Endothelial cell of umbilical vein (primary cell): ENCODE data around the gene CCDC177. TPM values are rescaled to one million over a fixed set of nuclear protein-coding genes. Genes with fewer than 3 reads are reported as not detected.

Experiments used
- BruUV-seq: library from RNA; stranded (reverse); fragments of 400-500 nt; replicated peaks from 2 replicates; lab custom pipeline; 2021; lab: Mats Ljungman, UMichigan
- CTCF ChIA-PET: fragments of 300-600, 350-600 bp; sonication (Branson Sonifier 250); formaldehyde crosslinking; loops from one replicate; lab custom pipeline; 2021; ENCODE audit warnings: antibody characterized with exemption, inconsistent platforms; lab: Charles Lee
- POLR2A ChIA-PET: fragments of 300-600, 350-600 bp; sonication (Branson Sonifier 250); formaldehyde crosslinking; loops from one replicate; lab custom pipeline; 2021; ENCODE audit warnings: antibody characterized with exemption, inconsistent platforms; lab: Charles Lee
- DNase-seq: peaks from one replicate; pipeline ENCODE4 v3.0.0-alpha.2; 2011; ENCODE audit warnings: low read depth, low spot score
- FAIRE-seq: peaks from 2 replicates; lab custom pipeline; 2011; peaks lifted over from hg19 to GRCh38; lab: Jason Lieb, UNC
- H2AFZ ChIP-seq: 2 replicates; pipeline ENCODE4 v1.6.0; 2012; ENCODE audit warnings: low read depth, low read length, control low read depth, inconsistent platforms
- H3K27ac ChIP-seq: 2 replicates; pipeline ENCODE4 v1.5.1; 2011; ENCODE audit warnings: low read depth, mild to moderate bottlenecking, control low read depth, low read length, moderate library complexity; ENCODE audit not compliant: insufficient read depth
- H3K27me3 ChIP-seq, 2 experiments: 2 replicates each; pipeline versions ENCODE4 v1.6.0 to v1.6.1; 2011; ENCODE audit warnings: low read length in 2 of 2, mixed read lengths in 1 of 2; ENCODE audit not compliant: control insufficient read depth in 2 of 2, insufficient read depth in 2 of 2
- H3K36me3 ChIP-seq, 2 experiments: 2 replicates in 1 of 2; 3 replicates in 1 of 2; pipeline ENCODE4 v1.5.1; 2011; ENCODE audit warnings: low read length in 2 of 2, mild to moderate bottlenecking in 1 of 2, moderate library complexity in 1 of 2; ENCODE audit not compliant: control insufficient read depth in 2 of 2, insufficient read depth in 2 of 2; ENCODE audit errors: extremely low read depth in 1 of 2
- H3K4me1 ChIP-seq: 3 replicates; pipeline ENCODE4 v1.5.1; 2011; ENCODE audit warnings: mild to moderate bottlenecking, low read length; ENCODE audit not compliant: control insufficient read depth, insufficient read depth; ENCODE audit errors: extremely low read depth
- H3K4me2 ChIP-seq: 2 replicates; pipeline ENCODE4 v1.6.1; 2011; ENCODE audit warnings: low read length, control low read depth, mixed read lengths; ENCODE audit not compliant: insufficient read depth
- H3K4me3 ChIP-seq, 3 experiments: fragments of 200-600 bp in 1 of 3; sonication (generic), shearing (Covaris generic) in 1 of 3; replicated peaks in 1 of 3; 2 replicates each; pipeline ENCODE4 v1.5.1; 2011 to 2016; ENCODE audit warnings: control low read depth in 3 of 3, low read length in 3 of 3, mild to moderate bottlenecking in 2 of 3, inconsistent platforms in 1 of 3, low read depth in 1 of 3, moderate library complexity in 1 of 3; ENCODE audit not compliant: insufficient read depth in 1 of 3
- H3K79me2 ChIP-seq: 2 replicates; pipeline ENCODE4 v1.6.0; 2012; ENCODE audit warnings: low read length, inconsistent platforms; ENCODE audit not compliant: control insufficient read depth, insufficient read depth
- H3K9ac ChIP-seq: replicated peaks from 2 replicates; pipeline ENCODE3; 2011; ENCODE audit warnings: low read length, control low read depth; ENCODE audit not compliant: insufficient read depth; ENCODE audit errors: extremely low read depth
- H3K9me1 ChIP-seq: replicated peaks from 3 replicates; pipeline ENCODE4 v1.6.0; 2011; ENCODE audit warnings: mild to moderate bottlenecking, low read length; ENCODE audit not compliant: control insufficient read depth, insufficient read depth; ENCODE audit errors: extremely low read depth
- H3K9me3 ChIP-seq: replicated peaks from 2 replicates; pipeline ENCODE4 v1.5.1; 2012; ENCODE audit warnings: low read length, inconsistent platforms; ENCODE audit not compliant: control insufficient read depth, insufficient read depth
- H4K20me1 ChIP-seq: replicated peaks from 2 replicates; pipeline ENCODE3; 2011; ENCODE audit warnings: mild to moderate bottlenecking, low read length; ENCODE audit not compliant: control insufficient read depth, insufficient read depth; ENCODE audit errors: extremely low read depth
- EZH2 ChIP-seq: IDR thresholded peaks from 2 replicates; pipeline ENCODE4 v1.6.1; 2012; ENCODE audit warnings: borderline replicate concordance, low read depth, mild to moderate bottlenecking, moderate library complexity, low read length, inconsistent platforms; ENCODE audit not compliant: severe bottlenecking
- FOS ChIP-seq: IDR thresholded peaks from 2 replicates; pipeline ENCODE4 v1.6.1; 2011; ENCODE audit warnings: mild to moderate bottlenecking, low read length, moderate library complexity, borderline replicate concordance; ENCODE audit not compliant: insufficient read depth
- GATA2 ChIP-seq: IDR thresholded peaks from 2 replicates; pipeline ENCODE4 v1.7.0; 2011; ENCODE audit warnings: low read depth, mild to moderate bottlenecking, moderate library complexity, mixed read lengths, low read length; ENCODE audit not compliant: insufficient read length, insufficient read depth
- JUN ChIP-seq: IDR thresholded peaks from 2 replicates; pipeline ENCODE4 v1.6.1; 2011; ENCODE audit warnings: borderline replicate concordance, low read depth; ENCODE audit not compliant: insufficient read length, insufficient read depth
- MYC ChIP-seq: IDR thresholded peaks from one replicate; pipeline ENCODE4 v1.6.1; 2011; ENCODE audit warnings: mild to moderate bottlenecking, low read depth, low read length
- POLR2A ChIP-seq: IDR thresholded peaks from 2 replicates; pipeline ENCODE4 v1.6.1; 2012; ENCODE audit warnings: low read depth, mild to moderate bottlenecking, control low read depth, low read length
- POLR2AphosphoS5 ChIP-seq: IDR thresholded peaks from 2 replicates; pipeline ENCODE4 v1.6.1; 2012; ENCODE audit warnings: low read depth, mild to moderate bottlenecking, control low read depth, low read length, moderate library complexity; ENCODE audit not compliant: insufficient read depth
- dilution Hi-C: fragments of 300-500 bp; cut with MboI; formaldehyde crosslinking; loops from one replicate; pipeline ENCODE4 v1.15.0; 2019; ENCODE audit warnings: low sequenced_read_pairs; ENCODE audit not compliant: extremely low pct_ligation_motif_present
- intact Hi-C: fragments of 100-400 bp; cut with micrococcal nuclease; formaldehyde crosslinking; loops from one replicate; pipeline ENCODE4 v1.10.0; 2022
- polyA plus RNA-seq, 4 experiments: library from polyadenylated mRNA; depleted of rRNA in 3 of 4; stranded (reverse) in 3 of 4; unstranded in 1 of 4; fragments of >200 nt; gene quantifications; 2 replicates each; pipeline versions ENCODE4 v1.2.1 to v1.2.3, GENCODE V29; 2011 to 2012; ENCODE audit warnings: missing spikeins in 1 of 4
- total RNA-seq: library from RNA; stranded (reverse); gene quantifications from 2 replicates; pipeline ENCODE4 v1.2.3, GENCODE V29; 2021
- TF ChIP-seq, protein P1 (sequence below): IDR thresholded peaks from 2 replicates; pipeline ENCODE4 v1.6.1; 2011; ENCODE audit not compliant: insufficient read depth, insufficient read length
- TF ChIP-seq, protein P2 (sequence below), 2 donors: IDR thresholded peaks; 1 replicate in 1 of 2; 2 replicates in 1 of 2; pipeline ENCODE4 v1.5.1; 2011; ENCODE audit warnings: low read length in 2 of 2, mild to moderate bottlenecking in 2 of 2, moderate library complexity in 2 of 2, control low read depth in 1 of 2, inconsistent platforms in 1 of 2, low read depth in 1 of 2; ENCODE audit not compliant: insufficient read depth in 1 of 2; ENCODE audit errors: extremely low read depth in 1 of 2

CCDC177 gene
- total and polyA plus RNA-seq, 2 donors (not counting 3 experiments of a cell fraction or from before 2014, with no cell fraction given): not detected

DNA sequence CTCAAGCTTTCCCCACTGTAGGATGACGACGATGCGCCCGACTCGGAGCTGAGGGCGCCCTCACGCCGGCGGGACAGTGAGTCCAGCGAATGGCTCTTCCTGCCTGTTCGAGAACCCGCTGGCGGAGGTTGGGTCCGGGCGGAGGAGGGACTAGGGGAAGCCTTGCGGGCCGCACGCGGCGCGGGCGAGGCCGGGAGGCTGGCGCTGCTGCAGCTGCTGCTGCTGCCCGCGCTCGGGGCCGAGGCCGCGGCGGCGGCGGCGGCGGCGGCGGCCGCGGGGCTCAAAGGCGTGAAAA lies 1.9 kb downstream of the CCDC177 start:
- Histone ChIP-seq H3K4me1 (peaks cover 9% of the 10 kb centered on the region), H3K4me2 (no peak overlapping the region), H3K9me1 (no peaks in the 10 kb centered on the region), H3K9ac (no peak overlapping the region), H3K9me3 (no peaks in the 10 kb centered on the region), H3K27me3 (peaks cover 62 to 84% of the 10 kb centered on the region in 2 experiments), H3K36me3 (no peaks in the 10 kb centered on the region), H2AFZ (no peak overlapping the region), H3K27ac (no peak overlapping the region), H3K4me3 (no peak overlapping the region), H3K79me2 (no peaks in the 10 kb centered on the region), H4K20me1 (no peaks in the 10 kb centered on the region)
- FAIRE-seq (no peak), DNase-seq (no peak)
- TF ChIP-seq MYC (no peak), GATA2 (no peak), FOS (no peak), POLR2AphosphoS5 (no peak), POLR2A (no peak), EZH2 (no peak), JUN (no peak)
- TF ChIP-seq, protein P1, sequence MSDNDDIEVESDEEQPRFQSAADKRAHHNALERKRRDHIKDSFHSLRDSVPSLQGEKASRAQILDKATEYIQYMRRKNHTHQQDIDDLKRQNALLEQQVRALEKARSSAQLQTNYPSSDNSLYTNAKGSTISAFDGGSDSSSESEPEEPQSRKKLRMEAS: no peak
- TF ChIP-seq, protein P2, sequence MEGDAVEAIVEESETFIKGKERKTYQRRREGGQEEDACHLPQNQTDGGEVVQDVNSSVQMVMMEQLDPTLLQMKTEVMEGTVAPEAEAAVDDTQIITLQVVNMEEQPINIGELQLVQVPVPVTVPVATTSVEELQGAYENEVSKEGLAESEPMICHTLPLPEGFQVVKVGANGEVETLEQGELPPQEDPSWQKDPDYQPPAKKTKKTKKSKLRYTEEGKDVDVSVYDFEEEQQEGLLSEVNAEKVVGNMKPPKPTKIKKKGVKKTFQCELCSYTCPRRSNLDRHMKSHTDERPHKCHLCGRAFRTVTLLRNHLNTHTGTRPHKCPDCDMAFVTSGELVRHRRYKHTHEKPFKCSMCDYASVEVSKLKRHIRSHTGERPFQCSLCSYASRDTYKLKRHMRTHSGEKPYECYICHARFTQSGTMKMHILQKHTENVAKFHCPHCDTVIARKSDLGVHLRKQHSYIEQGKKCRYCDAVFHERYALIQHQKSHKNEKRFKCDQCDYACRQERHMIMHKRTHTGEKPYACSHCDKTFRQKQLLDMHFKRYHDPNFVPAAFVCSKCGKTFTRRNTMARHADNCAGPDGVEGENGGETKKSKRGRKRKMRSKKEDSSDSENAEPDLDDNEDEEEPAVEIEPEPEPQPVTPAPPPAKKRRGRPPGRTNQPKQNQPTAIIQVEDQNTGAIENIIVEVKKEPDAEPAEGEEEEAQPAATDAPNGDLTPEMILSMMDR (IDR thresholded peaks at IDR 0.05; ENCODE audit: extremely low read depth in 1 of 2, insufficient read depth in 1 of 2, low read depth in 1 of 2, low read length in 2 of 2): no peak
- CTCF ChIA-PET: interaction anchor here (0.6 to 3.5 kb wide), 7 partner anchors 12 to 330 kb away, joined by 3 to 22 read pairs (median 5); no protein-coding TSS in a partner anchor
- POLR2A ChIA-PET: no interaction called here
- dilution Hi-C loops (no loop called here), intact Hi-C loops (no loop called here)
- BruUV-seq: no TSS peak
